Activated CD8-positive, alpha-beta memory T cell treated with anti-CD3 and anti-CD28 coated beads for 4 hours (primary cell): ENCODE data around the gene SUFU.
"Not testable (repeated sequence)": the region's sequence is repeated elsewhere in the genome, so short reads cannot be mapped to it uniquely, and the experiment has no call there.

Experiments
- DNase-seq, 2 donors: peaks; one replicate each; pipeline ENCODE4 v3.0.0-alpha.2; 2020; ENCODE audit warnings: low read depth in 2 of 2

The SUFU gene

DNA sequence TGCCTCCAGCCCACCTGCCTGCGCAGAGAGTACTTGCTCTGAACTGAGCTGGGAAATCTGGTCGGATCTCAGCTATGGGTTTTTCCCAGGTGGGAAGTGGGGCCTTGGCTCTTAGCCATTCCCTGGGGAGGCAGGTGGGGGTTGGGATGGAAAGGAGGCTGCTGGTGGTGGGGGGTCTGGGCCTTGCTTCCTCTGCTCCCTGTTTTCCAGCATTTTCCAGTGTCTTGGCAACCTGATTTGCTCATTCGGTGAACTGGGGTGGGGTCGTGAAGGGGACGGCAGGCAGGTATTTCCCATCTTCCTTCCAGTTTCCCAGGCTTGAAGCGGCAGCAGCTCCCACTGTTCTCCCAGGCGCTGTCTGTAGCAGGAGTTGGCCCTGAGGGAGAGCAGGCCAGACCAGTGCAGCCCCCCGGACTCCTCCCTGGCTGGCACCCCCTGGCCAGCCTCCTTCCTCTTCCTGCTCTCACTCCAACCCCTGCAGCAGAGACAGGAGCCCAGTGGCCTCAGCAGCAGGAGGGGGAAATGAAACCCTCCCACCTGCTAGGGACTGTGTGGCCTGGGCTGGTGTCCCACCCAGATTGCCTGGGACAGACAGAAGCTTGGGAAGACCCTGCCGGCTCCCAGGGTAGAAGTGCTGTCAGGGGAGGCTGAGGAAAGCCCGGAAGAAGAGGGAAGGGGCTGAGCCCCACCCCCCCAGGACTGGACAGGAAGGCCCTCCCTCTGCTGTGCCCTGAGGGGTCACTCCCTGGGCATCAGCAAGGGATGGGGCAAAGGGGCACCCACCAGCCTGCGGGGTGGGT is 147.1 kb downstream of the SUFU start:
- DNase-seq = no peak

GRCh38 chr10:102651455-102652169 is 147.8 kb downstream of the SUFU start:
- DNase-seq = no peak

GRCh38 chr10:102652170-102652916 is 148.6 kb downstream of the SUFU start:
- DNase-seq = no peak

DNA sequence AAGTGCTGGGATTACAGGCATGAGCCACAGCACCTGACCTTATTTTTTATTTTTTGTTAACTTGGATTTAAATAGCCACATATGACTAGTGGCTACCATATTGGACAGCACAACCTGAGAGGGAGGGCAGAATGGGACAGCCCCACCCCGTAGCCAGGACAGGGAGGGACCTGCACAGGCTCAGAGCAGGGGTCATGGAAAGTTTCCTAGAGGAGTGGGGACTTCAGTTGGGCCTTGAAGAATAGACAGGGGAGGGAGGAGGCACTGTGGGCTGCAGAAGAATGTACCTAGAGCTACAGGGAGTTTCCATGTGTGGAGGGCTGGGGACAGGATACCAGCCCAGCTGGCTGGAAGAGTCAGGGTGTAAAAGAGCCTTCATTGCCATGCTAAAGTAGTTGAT is 149.3 kb downstream of the SUFU start:
- DNase-seq = no peak

DNA sequence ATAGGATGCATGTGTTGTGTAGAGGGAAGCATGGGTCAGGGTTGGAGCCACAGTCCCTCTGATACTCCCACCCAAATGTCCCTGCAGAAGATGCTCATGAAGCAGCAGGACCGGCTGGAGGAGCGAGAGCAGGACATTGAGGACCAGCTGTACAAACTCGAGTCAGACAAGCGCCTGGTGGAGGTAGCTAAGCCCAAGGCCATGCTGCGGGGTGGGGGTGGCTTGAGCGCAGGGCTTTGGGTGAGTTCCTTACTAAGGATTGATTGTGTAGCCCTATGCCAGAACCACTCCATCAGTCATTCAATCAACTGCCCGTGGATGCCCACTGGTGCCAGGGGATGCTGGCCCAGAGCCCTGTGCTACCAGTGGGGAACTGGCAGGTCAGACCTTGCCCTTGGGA is 150.8 kb downstream of the SUFU start:
- no peak for DNase-seq

DNA sequence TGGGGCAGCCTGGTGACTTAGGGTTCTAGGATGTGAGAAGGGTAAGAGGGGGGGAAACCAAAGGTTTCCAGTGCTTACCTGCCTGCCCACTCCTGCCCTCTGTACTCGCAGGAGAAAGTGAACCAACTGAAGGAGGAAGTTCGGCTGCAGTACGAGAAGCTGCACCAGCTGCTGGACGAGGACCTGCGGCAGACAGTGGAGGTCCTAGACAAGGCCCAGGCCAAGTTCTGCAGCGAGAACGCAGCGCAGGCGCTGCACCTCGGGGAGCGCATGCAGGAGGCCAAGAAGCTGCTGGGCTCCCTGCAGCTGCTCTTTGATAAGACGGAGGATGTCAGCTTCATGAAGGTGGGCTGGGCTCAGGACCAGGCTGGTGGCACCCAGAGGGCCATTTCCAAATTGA is 151.2 kb downstream of the SUFU start:
- no peak for DNase-seq

DNA sequence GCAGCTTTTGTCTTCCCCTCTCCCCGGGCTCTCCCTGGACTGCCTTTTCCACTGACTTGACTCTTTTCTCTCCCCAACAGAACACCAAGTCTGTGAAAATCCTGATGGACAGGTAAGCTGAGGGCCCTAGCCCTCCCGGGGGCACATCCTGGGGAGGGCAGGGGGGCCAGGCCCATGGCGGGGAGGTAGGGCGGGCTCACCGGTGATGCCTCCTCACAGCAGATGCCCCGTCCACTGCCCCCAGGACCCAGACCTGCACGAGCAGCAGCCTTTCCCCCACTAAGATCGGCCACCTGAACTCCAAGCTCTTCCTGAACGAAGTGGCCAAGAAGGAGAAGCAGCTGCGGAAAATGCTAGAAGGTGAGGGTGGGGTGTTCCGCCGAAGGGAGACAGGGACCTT is 152.3 kb downstream of the SUFU start:
- no peak for DNase-seq

GRCh38 chr10:102656791-102657371 is 153.1 kb downstream of the SUFU start:
- DNase-seq = no peak

GRCh38 chr10:102657451-102657850 is 153.7 kb downstream of the SUFU start:
- DNase-seq = no peak

DNA sequence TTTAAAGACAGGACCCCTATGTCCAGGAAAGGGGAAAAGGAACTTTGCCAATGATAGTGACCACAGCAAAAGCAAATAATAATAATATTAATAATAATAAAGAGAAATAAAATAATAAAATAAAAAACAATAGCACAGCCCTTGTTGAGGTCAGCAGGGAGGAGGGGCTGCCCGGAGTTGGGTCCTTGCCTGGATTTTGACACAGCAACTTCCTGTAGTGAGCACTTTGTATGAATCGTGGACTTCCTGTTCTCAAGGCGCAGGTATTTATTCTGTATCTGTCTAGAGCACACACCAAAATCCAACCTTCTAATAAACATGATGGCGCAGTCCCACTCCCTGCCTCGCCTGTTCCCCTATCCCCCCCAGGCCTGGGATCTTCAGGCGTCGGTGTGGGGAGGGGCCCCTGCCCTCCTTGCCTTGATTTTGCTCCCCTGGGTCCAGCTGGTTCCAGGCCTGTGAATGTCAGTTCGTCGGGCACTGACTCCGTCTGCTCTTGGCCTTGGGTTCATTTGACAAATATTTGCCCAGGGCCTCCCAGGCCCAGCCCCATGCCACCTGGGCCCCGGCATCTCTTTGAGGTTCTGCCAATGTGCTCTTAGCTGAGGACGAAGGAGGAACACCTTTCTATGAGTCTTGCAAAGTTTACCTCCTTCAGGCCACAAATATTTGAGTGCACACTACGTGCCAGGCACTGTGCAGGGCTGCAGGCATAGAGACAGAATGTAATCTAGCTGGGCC is 154.4 kb downstream of the SUFU start:
- no peak for DNase-seq

GRCh38 chr10:102658802-102659201 is 155.0 kb downstream of the SUFU start:
- DNase-seq = no peak

DNA sequence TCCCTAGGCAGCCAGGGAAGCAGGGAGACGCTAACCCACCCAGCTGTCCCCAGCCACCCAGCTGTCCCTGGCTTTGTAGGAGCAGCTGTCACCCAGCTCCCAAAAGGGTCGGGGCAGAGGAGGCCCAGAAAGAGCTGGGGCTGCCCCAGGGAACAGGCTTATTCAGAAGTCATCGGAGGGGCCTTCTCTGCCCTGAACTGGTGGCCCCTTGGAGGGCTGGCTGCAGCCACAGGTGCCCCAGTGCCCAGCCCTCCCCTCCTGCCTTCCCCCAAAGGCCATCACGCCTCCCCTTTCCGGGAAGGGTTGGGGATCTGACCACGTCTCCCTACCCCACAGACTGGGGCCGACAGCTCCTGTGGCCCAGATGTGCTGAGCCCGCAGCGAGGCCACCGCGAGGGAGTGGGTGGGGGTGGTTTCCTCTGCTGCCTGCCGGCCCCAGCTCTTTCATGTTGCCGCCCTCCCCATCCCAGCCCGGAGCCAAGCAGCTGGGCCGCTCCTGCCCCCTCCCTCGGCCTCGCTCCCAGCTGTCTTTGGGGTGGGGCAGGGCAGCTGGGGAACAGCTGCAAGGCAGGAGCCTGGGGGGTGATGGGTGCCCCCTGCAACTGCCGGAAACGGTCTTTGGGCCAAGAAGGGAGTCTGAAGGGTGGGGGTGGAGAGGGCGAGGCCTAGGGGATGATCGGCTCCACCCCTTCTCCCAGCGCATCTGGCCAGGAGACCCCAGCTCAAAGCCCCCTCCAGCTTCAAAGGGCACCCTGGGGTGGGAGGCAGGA is 157.3 kb downstream of the SUFU start:
- no peak for DNase-seq

- DNase-seq = no peak
Observed at GRCh38 chr10:102661658-102662028, 157.9 kb downstream of the SUFU start.

GRCh38 chr10:102665904-102666509 is 162.2 kb downstream of the SUFU start:
- DNase-seq = no peak

- not testable (repeated sequence) for DNase-seq
Observed at GRCh38 chr10:102667411-102667810, 163.6 kb downstream of the SUFU start.

DNA sequence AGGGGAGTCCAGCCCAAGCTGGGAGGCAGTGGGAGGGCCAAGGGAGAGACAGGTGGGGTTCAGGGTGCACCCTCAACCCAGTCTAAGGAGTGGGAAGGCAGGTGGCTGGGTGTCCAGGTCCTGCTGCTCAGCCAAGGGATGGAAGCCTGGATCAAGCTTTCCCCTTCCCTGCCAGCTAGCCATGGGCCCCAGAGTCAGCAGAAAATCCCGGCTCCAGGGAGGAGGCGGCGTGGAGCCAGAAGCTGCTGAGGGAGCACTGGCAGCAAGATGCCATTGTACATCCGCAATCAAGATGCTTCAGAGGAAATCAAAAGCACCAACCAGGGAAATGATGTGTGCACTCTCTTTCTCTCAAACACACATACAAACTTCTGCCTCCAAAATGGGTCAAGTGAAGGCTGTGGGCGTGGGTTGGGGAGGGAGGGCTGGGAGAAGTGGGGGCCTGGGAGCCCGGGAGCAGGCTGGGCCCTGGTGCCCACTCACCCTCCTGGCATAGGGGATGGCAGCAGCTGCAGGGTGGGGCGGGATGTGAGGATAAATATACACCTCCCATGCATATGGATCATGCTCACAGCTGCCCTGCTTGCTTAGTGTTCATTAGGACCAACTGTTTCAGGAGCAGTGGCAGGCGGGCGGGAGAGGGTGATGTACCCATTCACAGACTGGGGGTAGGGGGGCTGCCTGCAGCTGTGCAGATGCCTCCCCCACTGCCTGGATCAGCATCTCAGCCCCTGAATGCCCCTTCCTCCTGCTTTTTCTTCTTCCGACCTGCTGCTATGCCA is 164.7 kb downstream of the SUFU start:
- DNase-seq = no peak

GRCh38 chr10:102669206-102670064 is 165.7 kb downstream of the SUFU start:
- DNase-seq = no peak

- no peak for DNase-seq
Observed at GRCh38 chr10:102670065-102670670, 166.4 kb downstream of the SUFU start.
